H1 (cell line): ENCODE measurements around the gene STAT5A. TPM values are rescaled to one million over a fixed set of nuclear protein-coding genes. Genes with fewer than 3 reads are reported as not detected.

Experiments
- CTCF ChIA-PET: fragments of 300-600 bp; sonication (Branson Sonifier 250); formaldehyde crosslinking; loops from one replicate; lab custom pipeline; 2021; ENCODE audit not compliant: partially characterized antibody; lab: Charles Lee
- POLR2A ChIA-PET: fragments of 300-600 bp; sonication (Branson Sonifier 250); formaldehyde crosslinking; loops from one replicate; lab custom pipeline; 2021; ENCODE audit warnings: inconsistent platforms; ENCODE audit not compliant: partially characterized antibody; lab: Charles Lee
- DNase-seq, 2 experiments: peaks; one replicate each; pipeline versions ENCODE4 v3.0.0 to v3.0.0-alpha.2; 2010 to 2022; ENCODE audit warnings: low spot score in 2 of 2, low read depth in 1 of 2, mixed read lengths in 1 of 2
- FAIRE-seq: peaks from 2 replicates; lab custom pipeline; 2011; peaks lifted over from hg19 to GRCh38; lab: Jason Lieb, UNC
- H2AFZ ChIP-seq: 2 replicates; pipeline ENCODE4 v1.8.1; 2012; ENCODE audit warnings: low read length, inconsistent platforms
- H2AK5ac ChIP-seq: 2 replicates; pipeline ENCODE4 v1.6.1; 2013; ENCODE audit warnings: low read depth, low read length
- H2BK120ac ChIP-seq: replicated peaks from 2 replicates; pipeline ENCODE3; 2013; ENCODE audit warnings: low read depth, low read length, inconsistent platforms
- H2BK12ac ChIP-seq: 2 replicates; pipeline ENCODE4 v1.6.1; 2013; ENCODE audit warnings: low read depth, low read length
- H2BK15ac ChIP-seq: 2 replicates; pipeline ENCODE4 v1.6.1; 2013; ENCODE audit warnings: low read length
- H2BK20ac ChIP-seq: 2 replicates; pipeline ENCODE4 v1.6.1; 2013; ENCODE audit warnings: low read length
- H2BK5ac ChIP-seq: 2 replicates; pipeline ENCODE4 v1.6.1; 2013; ENCODE audit warnings: low read depth, low read length
- H3K14ac ChIP-seq: 2 replicates; pipeline ENCODE4 v1.6.1; 2013; ENCODE audit warnings: inconsistent platforms; ENCODE audit not compliant: insufficient read length
- H3K18ac ChIP-seq: 2 replicates; pipeline ENCODE4 v1.6.1; 2013; ENCODE audit warnings: low read length; ENCODE audit errors: extremely low read depth
- H3K23ac ChIP-seq: 2 replicates; pipeline ENCODE4 v1.6.1; 2013; ENCODE audit warnings: inconsistent platforms; ENCODE audit not compliant: insufficient read length
- H3K23me2 ChIP-seq: 2 replicates; pipeline ENCODE4 v1.6.1; 2013; ENCODE audit warnings: low read depth, low read length
- H3K27ac ChIP-seq: 2 replicates; pipeline ENCODE4 v1.6.1; 2011; ENCODE audit warnings: low read depth, low read length, inconsistent platforms
- H3K27me3 ChIP-seq, 4 experiments: replicated peaks in 1 of 4; 1 replicate in 1 of 4; 2 replicates in 3 of 4; pipeline versions ENCODE4 v1.6.1 to v1.8.1; 2011 to 2013; ENCODE audit warnings: low read length in 3 of 4, mild to moderate bottlenecking in 3 of 4, inconsistent platforms in 2 of 4, mixed read lengths in 2 of 4, moderate library complexity in 1 of 4; ENCODE audit not compliant: control insufficient read depth in 3 of 4, insufficient read depth in 3 of 4; ENCODE audit errors: extremely low read depth in 1 of 4
- H3K36me3 ChIP-seq, 4 experiments: 2 replicates each; pipeline versions ENCODE4 v1.6.1 to v1.8.1; 2011 to 2013; ENCODE audit warnings: mild to moderate bottlenecking in 4 of 4, low read length in 3 of 4, moderate library complexity in 2 of 4, control low read depth in 1 of 4, inconsistent platforms in 1 of 4; ENCODE audit not compliant: insufficient read depth in 4 of 4, control insufficient read depth in 2 of 4
- H3K4ac ChIP-seq: replicated peaks from 2 replicates; pipeline ENCODE3; 2013; ENCODE audit warnings: low read length, low read depth, mixed read lengths, inconsistent platforms; ENCODE audit not compliant: insufficient read length
- H3K4me1 ChIP-seq, 4 experiments: replicated peaks in 1 of 4; 1 replicate in 1 of 4; 2 replicates in 3 of 4; pipeline versions ENCODE4 v1.6.1 to v1.8.1; 2011 to 2013; ENCODE audit warnings: low read length in 3 of 4, inconsistent platforms in 2 of 4, mixed read lengths in 1 of 4; ENCODE audit not compliant: insufficient read depth in 4 of 4, control insufficient read depth in 3 of 4
- H3K4me2 ChIP-seq, 2 experiments: 2 replicates each; pipeline versions ENCODE4 v1.6.1 to v1.8.1; 2011 to 2013; ENCODE audit warnings: low read depth in 2 of 2, low read length in 2 of 2, control low read depth in 1 of 2, inconsistent platforms in 1 of 2, mild to moderate bottlenecking in 1 of 2; ENCODE audit not compliant: insufficient read depth in 1 of 2
- H3K4me3 ChIP-seq, 4 experiments: fragments of 200-600, 300-600 bp in 1 of 4; sonication (generic), shearing (Covaris generic), sonication (Bioruptor Twin) in 1 of 4; 2 replicates each; pipeline versions ENCODE4 v1.5.1 to v1.8.1; 2011 to 2016; ENCODE audit warnings: low read length in 4 of 4, low read depth in 3 of 4, control low read depth in 2 of 4, inconsistent platforms in 2 of 4, mild to moderate bottlenecking in 2 of 4, mixed read lengths in 1 of 4, moderate library complexity in 1 of 4; ENCODE audit not compliant: insufficient read depth in 2 of 4; ENCODE audit errors: extremely low read depth in 1 of 4
- H3K56ac ChIP-seq: replicated peaks from 2 replicates; pipeline ENCODE3; 2013; ENCODE audit warnings: low read depth, mild to moderate bottlenecking, mixed read lengths, low read length, inconsistent platforms; ENCODE audit not compliant: insufficient read length
- H3K79me1 ChIP-seq: 2 replicates; pipeline ENCODE4 v1.6.1; 2013; ENCODE audit warnings: low read depth, low read length, control low read depth
- H3K79me2 ChIP-seq, 2 experiments: 2 replicates each; pipeline versions ENCODE4 v1.6.1 to v1.8.1; 2012 to 2013; ENCODE audit warnings: low read length in 2 of 2, mild to moderate bottlenecking in 2 of 2, inconsistent platforms in 1 of 2; ENCODE audit not compliant: insufficient read depth in 2 of 2, control insufficient read depth in 1 of 2
- H3K9ac ChIP-seq, 4 experiments: replicated peaks in 1 of 4; 1 replicate in 1 of 4; 2 replicates in 3 of 4; pipeline versions ENCODE4 v1.6.1 to v1.8.1; 2011 to 2013; ENCODE audit warnings: low read depth in 3 of 4, low read length in 3 of 4, control low read depth in 2 of 4, mild to moderate bottlenecking in 2 of 4, moderate library complexity in 2 of 4, inconsistent platforms in 1 of 4; ENCODE audit errors: extremely low read depth in 1 of 4
- H3K9me3 ChIP-seq, 2 experiments: 2 replicates each; pipeline versions ENCODE4 v1.6.1 to v1.8.1; 2012 to 2013; ENCODE audit warnings: mild to moderate bottlenecking in 2 of 2, moderate library complexity in 2 of 2, control low read depth in 1 of 2, inconsistent platforms in 1 of 2, low read depth in 1 of 2, low read length in 1 of 2, mixed read lengths in 1 of 2; ENCODE audit not compliant: insufficient read depth in 2 of 2
- H4K20me1 ChIP-seq, 2 experiments: replicated peaks in 1 of 2; 2 replicates each; pipeline versions ENCODE3 to v1.8.1; 2011 to 2013; ENCODE audit warnings: inconsistent platforms in 2 of 2, low read length in 2 of 2, mild to moderate bottlenecking in 1 of 2; ENCODE audit not compliant: insufficient read depth in 2 of 2, control insufficient read depth in 1 of 2
- H4K5ac ChIP-seq: 2 replicates; pipeline ENCODE4 v1.6.1; 2013; ENCODE audit warnings: low read length, low read depth, mixed read lengths, inconsistent platforms; ENCODE audit not compliant: insufficient read length
- H4K8ac ChIP-seq: 2 replicates; pipeline ENCODE4 v1.8.0; 2013; ENCODE audit warnings: mild to moderate bottlenecking, moderate library complexity, low read length, inconsistent platforms; ENCODE audit not compliant: insufficient read depth; ENCODE audit errors: extremely low read depth
- H4K91ac ChIP-seq: replicated peaks from 2 replicates; pipeline ENCODE3; 2013; ENCODE audit warnings: low read length, mixed read lengths, inconsistent platforms; ENCODE audit not compliant: insufficient read length
- TAF1 ChIP-seq: IDR thresholded peaks from 2 replicates; pipeline ENCODE4 v1.6.1; 2011; ENCODE audit warnings: mild to moderate bottlenecking, low read depth, low read length
- WGBS, 2 experiments: shearing (Covaris generic) in 1 of 2; methylation state at CpG; one replicate each; pipeline versions ENCODE4 v1.1.6 to v1.1.7; 2013 to 2015; ENCODE audit warnings: low lambda C conversion rate in 2 of 2, mixed read lengths in 2 of 2, inconsistent platforms in 1 of 2, low coverage in 1 of 2, missing lambda C conversion rate in 1 of 2; ENCODE audit not compliant: insufficient replicate concordance in 2 of 2, insufficient coverage in 1 of 2, insufficient read length in 1 of 2; ENCODE audit errors: extremely low coverage in 1 of 2, missing lambda C conversion rate in 1 of 2; 5-methylcytosine and 5-hydroxymethylcytosine counted together
- polyA plus RNA-seq, 7 experiments: library from polyadenylated mRNA; depleted of rRNA in 3 of 7; stranded (reverse) in 5 of 7; unstranded in 2 of 7; fragments of >200 nt in 5 of 7; fragments of 200-250 nt in 2 of 7; gene quantifications; 1 replicate in 5 of 7; 2 replicates in 1 of 7; 4 replicates in 1 of 7; pipeline versions ENCODE4 v1.2.1 to v1.2.3, GENCODE V29; 2011 to 2013; ENCODE audit warnings: missing spikeins in 2 of 7, mixed read lengths in 2 of 7
- total RNA-seq: library from RNA; stranded (reverse); fragmentation: NEBNext Ultra II Directional; extraction: Animal tissue kit (Norgen Biotek cat#: 25700); gene quantifications from 2 replicates; pipeline ENCODE4 v1.2.1, GENCODE V29; 2021

The STAT5A gene
- total and polyA plus RNA-seq, 2 of the 8 experiments (the other 6 are each of a cell fraction or from before 2014, with no cell fraction given): 4.2 to 5.4 TPM

GRCh38 chr17:42266462-42266861 lies 21.8 kb upstream of the STAT5A start:
- H3K27me3 ChIP-seq: no peaks in the 10 kb centered on the region
- H4K20me1 ChIP-seq: peaks cover 0 to 4% of the 10 kb centered on the region in 2 experiments
- no peak overlapping the region for H3K18ac ChIP-seq
- CTCF ChIA-PET: interaction anchor here (3.0 kb wide), 1 partner anchor 16 kb away, joined by 14 read pairs; no protein-coding TSS in a partner anchor
- H2BK5ac ChIP-seq: no peak overlapping the region
- H3K9me3 ChIP-seq: no peaks in the 10 kb centered on the region
- no peak overlapping the region for H4K5ac ChIP-seq
- H3K23ac ChIP-seq: no peak overlapping the region
- no peak overlapping the region for H3K4me3 ChIP-seq
- POLR2A ChIA-PET: no interaction called here
- H3K4ac ChIP-seq: no peak overlapping the region
- H3K79me2 ChIP-seq: peaks cover 6 to 53% of the 10 kb centered on the region in 2 experiments; a peak in 3 of 4 replicates
- no peak overlapping the region for H3K4me2 ChIP-seq
- H3K4me1 ChIP-seq: peaks cover 0 to 5% (median 0%) of the 10 kb centered on the region in 4 experiments; a peak in 1 of 7 replicates
- H4K91ac ChIP-seq: no peak overlapping the region
- H2BK12ac ChIP-seq: no peak overlapping the region
- H4K8ac ChIP-seq: no peak overlapping the region
- no peak overlapping the region for H2BK15ac ChIP-seq
- H2BK120ac ChIP-seq: no peak overlapping the region
- no peak overlapping the region for H3K9ac ChIP-seq
- no peak overlapping the region for H3K14ac ChIP-seq
- H2AK5ac ChIP-seq: no peak overlapping the region
- DNase-seq: no peak
- WGBS, 2 experiments: 96% methylated on average over 2 of the region's 2 CpGs; no CpG with 5 or more reads in 1 of the 2 experiments
- no peaks in the 10 kb centered on the region for H3K36me3 ChIP-seq
- no peaks in the 10 kb centered on the region for H3K23me2 ChIP-seq
- H3K56ac ChIP-seq: no peak overlapping the region
- no peak overlapping the region for H3K27ac ChIP-seq
- no peak for FAIRE-seq
- peaks cover 5% of the 10 kb centered on the region for H3K79me1 ChIP-seq
- H2AFZ ChIP-seq: no peak overlapping the region
- no peak overlapping the region for H2BK20ac ChIP-seq
- TF ChIP-seq TAF1: no peak
